K562 (cell line): ENCODE results near the gene GATB. TPM values are rescaled to one million over a fixed set of nuclear protein-coding genes. Genes with fewer than 3 reads are reported as not detected.

Source experiments
- BCOR ChIP-seq: fragments of 450-650 bp; IDR thresholded peaks from 2 replicates; pipeline ENCODE4 v1.6.1; 2016
- ELK1 ChIP-seq: sonication (generic); formaldehyde crosslinking; IDR thresholded peaks from 2 replicates; pipeline ENCODE4 v1.8.1; 2022; ENCODE audit warnings: missing genetic modification reagents
- GTF2A2 ChIP-seq: IDR thresholded peaks from 2 replicates; pipeline ENCODE4 v1.6.1; 2016; ENCODE audit warnings: mild to moderate bottlenecking, missing genetic modification characterization, missing compliant biosample characterization
- HMG20B ChIP-seq: fragments of 250-450 bp; sonication (Bioruptor Pico); IDR thresholded peaks from 2 replicates; pipeline ENCODE4 v1.5.0; 2021; ENCODE audit warnings: mild to moderate bottlenecking
- ILK ChIP-seq: fragments of 450-650 bp; IDR thresholded peaks from 2 replicates; pipeline ENCODE4 v1.6.1; 2016; ENCODE audit warnings: missing genetic modification characterization, low read depth, mild to moderate bottlenecking, missing compliant biosample characterization, moderate library complexity, borderline replicate concordance
- JUND ChIP-seq, 2 experiments: IDR thresholded peaks; 2 replicates in 1 of 2; 3 replicates in 1 of 2; pipeline ENCODE4 v1.6.1; 2011; ENCODE audit warnings: borderline replicate concordance in 2 of 2, low read depth in 2 of 2, low read length in 2 of 2, improper control_type of control experiment in 1 of 2, missing biosample characterization in 1 of 2, missing genetic modification characterization in 1 of 2, missing genetic modification reagents in 1 of 2
- LARP7 ChIP-seq: fragments of 450-650 bp; IDR thresholded peaks from 2 replicates; pipeline ENCODE4 v1.6.1; 2016
- LEF1 ChIP-seq: fragments of 450-650 bp; IDR thresholded peaks from 2 replicates; pipeline ENCODE4 v1.6.1; 2016; ENCODE audit warnings: mild to moderate bottlenecking
- MYC ChIP-seq, 2 experiments: fragments of 250-450 bp in 1 of 2; sonication (Bioruptor Pico) in 1 of 2; IDR thresholded peaks; 2 replicates each; pipeline versions ENCODE4 v1.5.1 to v1.6.1; 2012 to 2021; ENCODE audit warnings: low read depth in 2 of 2, borderline replicate concordance in 1 of 2, improper control_type of control experiment in 1 of 2, low read length in 1 of 2, mild to moderate bottlenecking in 1 of 2, moderate library complexity in 1 of 2
- SMARCA5 ChIP-seq: fragments of 450-650 bp; IDR thresholded peaks from 2 replicates; pipeline ENCODE4 v1.6.1; 2016
- SMC3 ChIP-seq: conservative IDR thresholded peaks from 2 replicates; pipeline ENCODE4 v1.6.1; 2011; ENCODE audit warnings: low read depth, low read length, improper control_type of control experiment; ENCODE audit not compliant: insufficient read depth
- STAT5A ChIP-seq: IDR thresholded peaks from 2 replicates; pipeline ENCODE4 v1.6.1; 2012; ENCODE audit warnings: low read length, inconsistent platforms, borderline replicate concordance
- TGIF2 ChIP-seq: sonication (generic); formaldehyde crosslinking; IDR thresholded peaks from 2 replicates; pipeline ENCODE4 v1.8.1; 2022; ENCODE audit warnings: mild to moderate bottlenecking, missing genetic modification reagents, moderate library complexity
- TRIM24 ChIP-seq, 2 experiments: fragments of 450-650 bp; IDR thresholded peaks; 2 replicates each; pipeline ENCODE4 v1.6.1; 2016
- VEZF1 ChIP-seq: fragments of 200-800 bp; sonication (Bioruptor generic); IDR thresholded peaks from 2 replicates; pipeline ENCODE4 v1.6.1; 2017; ENCODE audit warnings: missing genetic modification characterization, missing compliant biosample characterization
- ZMIZ1 ChIP-seq, 2 experiments: fragments of 150-350 bp in 1 of 2; IDR thresholded peaks; 2 replicates each; pipeline ENCODE4 v1.6.1; 2012 to 2016; ENCODE audit warnings: low read depth in 2 of 2, low read length in 2 of 2, mild to moderate bottlenecking in 1 of 2, moderate library complexity in 1 of 2
- ZNF12 ChIP-seq: sonication (generic); formaldehyde crosslinking; IDR thresholded peaks from 2 replicates; pipeline ENCODE4 v1.4.0; 2020; ENCODE audit warnings: mild to moderate bottlenecking, missing genetic modification reagents
- ZNF253 ChIP-seq: fragments of 250-450 bp; sonication (Bioruptor Pico); conservative IDR thresholded peaks from 2 replicates; pipeline ENCODE4 v1.6.1; 2021; ENCODE audit warnings: mild to moderate bottlenecking
- ZNF316 ChIP-seq: fragments of 450-650 bp; IDR thresholded peaks from 2 replicates; pipeline ENCODE4 v1.6.1; 2016
- ZNF445 ChIP-seq: fragments of 250-450 bp; sonication (Bioruptor Pico); IDR thresholded peaks from 2 replicates; pipeline ENCODE4 v1.4.0; 2020; ENCODE audit warnings: low read depth, mild to moderate bottlenecking, moderate library complexity
- ZNF77 ChIP-seq: fragments of 250-450 bp; sonication (Bioruptor Pico); IDR thresholded peaks from 2 replicates; pipeline ENCODE4 v1.5.0; 2020
- polyA plus RNA-seq, 8 experiments: library from polyadenylated mRNA; depleted of rRNA in 4 of 8; stranded (reverse) in 5 of 8; unstranded in 3 of 8; fragments of >200 nt; fragmentation: Nextera tagmentation in 2 of 8; fragmentation: Illumina TruSeq in 1 of 8; extraction: Ambion mirVana in 2 of 8; extraction: Trizol in 1 of 8; gene quantifications; 2 replicates each; pipeline versions ENCODE4 v1.2.1 to v1.2.3, GENCODE V29; 2011 to 2014; ENCODE audit warnings: inconsistent platforms in 1 of 8, missing spikeins in 1 of 8
- total RNA-seq, 7 experiments: library from RNA; depleted of rRNA in 6 of 7; stranded (reverse); fragments of >200 nt in 6 of 7; fragmentation: Illumina TruSeq in 2 of 7; extraction: Trizol in 2 of 7; gene quantifications; 2 replicates each; pipeline versions ENCODE4 v1.2.1 to v1.2.3, GENCODE V29; 2011 to 2021; ENCODE audit warnings: low replicate concordance in 1 of 7
- TF ChIP-seq, protein P1 (sequence below), 2 experiments: IDR thresholded peaks; 2 replicates each; pipeline ENCODE4 v1.6.1; 2012; ENCODE audit warnings: improper control_type of control experiment in 2 of 2, low read depth in 2 of 2, low read length in 2 of 2, borderline replicate concordance in 1 of 2

Gene GATB
- total and polyA plus RNA-seq, 9 of the 15 experiments (the other 6 are each of a cell fraction or from before 2014, with no cell fraction given) = 15.3 to 31.8 (median 26.2) TPM

GRCh38 chr4:151744614-151745013 is 16.2 kb downstream of the GATB start (continued):
- TF ChIP-seq, protein P1, sequence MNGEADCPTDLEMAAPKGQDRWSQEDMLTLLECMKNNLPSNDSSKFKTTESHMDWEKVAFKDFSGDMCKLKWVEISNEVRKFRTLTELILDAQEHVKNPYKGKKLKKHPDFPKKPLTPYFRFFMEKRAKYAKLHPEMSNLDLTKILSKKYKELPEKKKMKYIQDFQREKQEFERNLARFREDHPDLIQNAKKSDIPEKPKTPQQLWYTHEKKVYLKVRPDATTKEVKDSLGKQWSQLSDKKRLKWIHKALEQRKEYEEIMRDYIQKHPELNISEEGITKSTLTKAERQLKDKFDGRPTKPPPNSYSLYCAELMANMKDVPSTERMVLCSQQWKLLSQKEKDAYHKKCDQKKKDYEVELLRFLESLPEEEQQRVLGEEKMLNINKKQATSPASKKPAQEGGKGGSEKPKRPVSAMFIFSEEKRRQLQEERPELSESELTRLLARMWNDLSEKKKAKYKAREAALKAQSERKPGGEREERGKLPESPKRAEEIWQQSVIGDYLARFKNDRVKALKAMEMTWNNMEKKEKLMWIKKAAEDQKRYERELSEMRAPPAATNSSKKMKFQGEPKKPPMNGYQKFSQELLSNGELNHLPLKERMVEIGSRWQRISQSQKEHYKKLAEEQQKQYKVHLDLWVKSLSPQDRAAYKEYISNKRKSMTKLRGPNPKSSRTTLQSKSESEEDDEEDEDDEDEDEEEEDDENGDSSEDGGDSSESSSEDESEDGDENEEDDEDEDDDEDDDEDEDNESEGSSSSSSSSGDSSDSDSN (IDR thresholded peaks at IDR 0.05; ENCODE audit: borderline replicate concordance in 1 of 2, low read depth in 2 of 2, low read length in 2 of 2) = no peak
- no peak for TF ChIP-seq TGIF2 (CRISPR knock-in tag)
- TF ChIP-seq ZNF77 (CRISPR knock-in tag) = no peak
- TF ChIP-seq BCOR = no peak
- TF ChIP-seq ILK (tag) = no peak
- TF ChIP-seq ZNF445 (CRISPR knock-in tag) = no peak
- TF ChIP-seq HMG20B (CRISPR knock-in tag) = no peak
- no peak for TF ChIP-seq SMC3
- no peak for TF ChIP-seq GTF2A2 (tag)
- no peak for TF ChIP-seq SMARCA5
- TF ChIP-seq LARP7 = no peak
- no peak for TF ChIP-seq ELK1
- peak in 1 of 2 experiments; percentile 48; a peak in 1 of 4 replicates for TF ChIP-seq TRIM24 (IDR thresholded peaks at IDR 0.05)
- TF ChIP-seq STAT5A = no peak
- TF ChIP-seq ZNF316 = peak; percentile 78
- no peak for TF ChIP-seq ZNF253 (CRISPR knock-in tag)
- TF ChIP-seq ZMIZ1 (IDR thresholded peaks at IDR 0.05; ENCODE audit: low read depth in 2 of 2, low read length in 2 of 2) = no peak
- peak; percentile 15; the same call in 1 of the 2 replicates for TF ChIP-seq VEZF1 (CRISPR knock-in tag)
- no peak for TF ChIP-seq ZNF12 (CRISPR knock-in tag)
- TF ChIP-seq LEF1 = peak; percentile 65
- TF ChIP-seq JUND (IDR thresholded peaks at IDR 0.05; ENCODE audit: borderline replicate concordance, low read depth, low read length) = peak; percentile 96
- peak; percentile 97 for TF ChIP-seq JUND (tag; IDR thresholded peaks at IDR 0.05; ENCODE audit: borderline replicate concordance, low read depth, low read length)
- TF ChIP-seq MYC (IDR thresholded peaks at IDR 0.05; ENCODE audit: low read depth, low read length) = 0 out of 2 replicates have a peak, but pooled peaks have one; percentile 31
- TF ChIP-seq MYC (CRISPR knock-in tag; IDR thresholded peaks at IDR 0.05; ENCODE audit: borderline replicate concordance, low read depth) = no peak
